Keratinocyte (primary cell): ENCODE results near the gene MOCS2. TPM values are rescaled to one million over a fixed set of nuclear protein-coding genes. Genes with fewer than 3 reads are reported as not detected.
A peak's percentile ranks its signal among the peaks of the same experiment; 100 is the strongest.

ENCODE experiments used
- DNase-seq: peaks from one replicate; pipeline ENCODE4 v3.0.0-alpha.2; 2011; ENCODE audit warnings: low read depth, missing footprints, low spot score
- FAIRE-seq: peaks from 2 replicates; lab custom pipeline; 2011; peaks lifted over from hg19 to GRCh38; lab: Jason Lieb, UNC
- H2AFZ ChIP-seq: 2 replicates; pipeline ENCODE4 v1.6.0; 2012; ENCODE audit warnings: low read length, control low read depth, inconsistent platforms; ENCODE audit not compliant: control insufficient read depth
- H3K27ac ChIP-seq: 2 replicates; pipeline ENCODE4 v1.5.1; 2011; ENCODE audit warnings: low read length; ENCODE audit not compliant: control insufficient read depth, insufficient read depth
- H3K27me3 ChIP-seq: 3 replicates; pipeline ENCODE4 v1.6.0; 2011; ENCODE audit warnings: low read length; ENCODE audit not compliant: control insufficient read depth, insufficient read depth; ENCODE audit errors: extremely low read depth
- H3K36me3 ChIP-seq, 2 experiments: 2 replicates in 1 of 2; 3 replicates in 1 of 2; pipeline ENCODE4 v1.5.1; 2011; ENCODE audit warnings: low read length in 2 of 2, mild to moderate bottlenecking in 1 of 2; ENCODE audit not compliant: control insufficient read depth in 2 of 2, insufficient read depth in 2 of 2; ENCODE audit errors: extremely low read depth in 1 of 2
- H3K4me1 ChIP-seq: 3 replicates; pipeline ENCODE4 v1.5.1; 2011; ENCODE audit warnings: low read length; ENCODE audit not compliant: control insufficient read depth, insufficient read depth; ENCODE audit errors: extremely low read depth
- H3K4me2 ChIP-seq: 3 replicates; pipeline ENCODE4 v1.6.0; 2011; ENCODE audit warnings: low read depth, low read length; ENCODE audit not compliant: control insufficient read depth, insufficient read depth; ENCODE audit errors: extremely low read depth
- H3K4me3 ChIP-seq, 3 experiments: fragments of 200-600 bp in 1 of 3; sonication (generic) in 1 of 3; 2 replicates in 2 of 3; 3 replicates in 1 of 3; pipeline ENCODE4 v1.5.1; 2011 to 2016; ENCODE audit warnings: low read length in 3 of 3, mild to moderate bottlenecking in 3 of 3, control low read depth in 2 of 3, inconsistent platforms in 1 of 3, low read depth in 1 of 3, mixed read lengths in 1 of 3, mixed run types in 1 of 3, moderate library complexity in 1 of 3; ENCODE audit not compliant: control insufficient read depth in 2 of 3, insufficient read depth in 2 of 3; ENCODE audit errors: extremely low read depth in 1 of 3
- H3K79me2 ChIP-seq: 2 replicates; pipeline ENCODE4 v1.6.0; 2012; ENCODE audit warnings: low read length; ENCODE audit not compliant: control insufficient read depth, insufficient read depth
- H3K9ac ChIP-seq: 3 replicates; pipeline ENCODE4 v1.6.0; 2011; ENCODE audit warnings: low read length; ENCODE audit not compliant: control insufficient read depth, insufficient read depth; ENCODE audit errors: extremely low read depth
- H3K9me1 ChIP-seq: 3 replicates; pipeline ENCODE4 v1.6.0; 2011; ENCODE audit warnings: low read length; ENCODE audit not compliant: control insufficient read depth, insufficient read depth; ENCODE audit errors: extremely low read depth
- H3K9me3 ChIP-seq: 2 replicates; pipeline ENCODE4 v1.5.1; 2012; ENCODE audit warnings: low read depth, low read length; ENCODE audit not compliant: control insufficient read depth
- H4K20me1 ChIP-seq: 3 replicates; pipeline ENCODE4 v1.6.0; 2011; ENCODE audit warnings: low read length; ENCODE audit not compliant: control insufficient read depth, insufficient read depth; ENCODE audit errors: extremely low read depth
- CTCF ChIP-seq, 3 experiments: IDR thresholded peaks in 1 of 3; conservative IDR thresholded peaks in 1 of 3; optimal IDR thresholded peaks in 1 of 3; 2 replicates in 2 of 3; 3 replicates in 1 of 3; pipeline versions ENCODE3 to v1.5.1; 2011; ENCODE audit warnings: low read length in 3 of 3, mild to moderate bottlenecking in 3 of 3, moderate library complexity in 2 of 3, control low read depth in 1 of 3, inconsistent platforms in 1 of 3; ENCODE audit not compliant: insufficient read depth in 2 of 3; ENCODE audit errors: extremely low read depth in 1 of 3
- EZH2 ChIP-seq: IDR thresholded peaks from one replicate; pipeline ENCODE4 v1.6.1; 2012; ENCODE audit warnings: inconsistent platforms, mild to moderate bottlenecking, low read length, moderate library complexity
- dilution Hi-C: fragments of 300-500 bp; cut with MboI; formaldehyde crosslinking; loops from one replicate; pipeline ENCODE4 v1.7.0; 2020; ENCODE audit warnings: low sequenced_read_pairs; ENCODE audit not compliant: extremely low pct_ligation_motif_present
- polyA plus RNA-seq, 5 experiments: library from polyadenylated mRNA; depleted of rRNA in 3 of 5; stranded (reverse) in 3 of 5; stranded (forward) in 1 of 5; unstranded in 1 of 5; fragments of >200 nt; gene quantifications; 1 replicate in 1 of 5; 2 replicates in 3 of 5; 3 replicates in 1 of 5; pipeline versions ENCODE4 v1.2.1 to v1.2.3, GENCODE V29; 2011 to 2012; ENCODE audit warnings: missing spikeins in 2 of 5, low read depth in 1 of 5, low replicate concordance in 1 of 5

The MOCS2 gene
- polyA plus RNA-seq, 1 donor (not counting 4 experiments of a cell fraction or from before 2014, with no cell fraction given): 54.3 TPM

- dilution Hi-C loops: no loop called here
Measured at GRCh38 chr5:53073348-53073747, 36.2 kb downstream of the MOCS2 start.

GRCh38 chr5:53071738-53072137 lies 37.8 kb downstream of the MOCS2 start:
- H3K4me2 ChIP-seq: no peak overlapping the region
- no peaks in the 10 kb centered on the region for H3K27me3 ChIP-seq
- no peak overlapping the region for H3K27ac ChIP-seq
- no peak overlapping the region for H3K4me3 ChIP-seq
- H3K9ac ChIP-seq: no peak overlapping the region
- H3K36me3 ChIP-seq: peaks cover 39 to 56% of the 10 kb centered on the region in 2 experiments
- FAIRE-seq (no peak), DNase-seq (no peak)
- dilution Hi-C loops: no loop called here
- no peaks in the 10 kb centered on the region for H3K79me2 ChIP-seq
- no peaks in the 10 kb centered on the region for H4K20me1 ChIP-seq
- no peaks in the 10 kb centered on the region for H3K4me1 ChIP-seq
- H3K9me1 ChIP-seq: no peaks in the 10 kb centered on the region
- no peak overlapping the region for H2AFZ ChIP-seq
- TF ChIP-seq CTCF (optimal IDR thresholded peaks at IDR 0.05 in 1 of 3, IDR thresholded peaks at IDR 0.05 in 1 of 3, conservative IDR thresholded peaks at IDR 0.05 in 1 of 3; ENCODE audit: extremely low read depth in 1 of 3, insufficient read depth in 2 of 3, low read length in 3 of 3): no peak
- no peak for TF ChIP-seq EZH2
- no peaks in the 10 kb centered on the region for H3K9me3 ChIP-seq

More at GRCh38 chr5:53073348-53073747, 36.2 kb downstream of the MOCS2 start:
- no peak overlapping the region for H3K4me3 ChIP-seq
- H3K27me3 ChIP-seq: no peaks in the 10 kb centered on the region
- peaks cover 33 to 47% of the 10 kb centered on the region in 2 experiments for H3K36me3 ChIP-seq
- H4K20me1 ChIP-seq: no peaks in the 10 kb centered on the region
- H3K9me3 ChIP-seq: no peaks in the 10 kb centered on the region
- no peaks in the 10 kb centered on the region for H3K79me2 ChIP-seq
- FAIRE-seq (peak; percentile 60), DNase-seq (no peak)
- no peaks in the 10 kb centered on the region for H3K4me1 ChIP-seq
- no peaks in the 10 kb centered on the region for H3K9me1 ChIP-seq
- no peak overlapping the region for H2AFZ ChIP-seq
- H3K4me2 ChIP-seq: no peak overlapping the region
- TF ChIP-seq EZH2 (no peak), CTCF (optimal IDR thresholded peaks at IDR 0.05 in 1 of 3, IDR thresholded peaks at IDR 0.05 in 1 of 3, conservative IDR thresholded peaks at IDR 0.05 in 1 of 3; ENCODE audit: extremely low read depth in 1 of 3, insufficient read depth in 2 of 3, low read length in 3 of 3) (no peak)
- H3K9ac ChIP-seq: no peak overlapping the region
- H3K27ac ChIP-seq: no peak overlapping the region
